DMS 273 (cell line): ENCODE results near the gene GALM.
A peak's percentile ranks its signal among the peaks of the same experiment; 100 is the strongest.
"Not testable (repeated sequence)": the region's sequence is repeated elsewhere in the genome, so short reads cannot be mapped to it uniquely, and the experiment has no call there.

Experiments used
- DNase-seq: peaks from one replicate; lab custom pipeline; 2025; ENCODE audit not compliant: unreplicated experiment; lab: John Stamatoyannopoulos, UW

GALM gene

DNA sequence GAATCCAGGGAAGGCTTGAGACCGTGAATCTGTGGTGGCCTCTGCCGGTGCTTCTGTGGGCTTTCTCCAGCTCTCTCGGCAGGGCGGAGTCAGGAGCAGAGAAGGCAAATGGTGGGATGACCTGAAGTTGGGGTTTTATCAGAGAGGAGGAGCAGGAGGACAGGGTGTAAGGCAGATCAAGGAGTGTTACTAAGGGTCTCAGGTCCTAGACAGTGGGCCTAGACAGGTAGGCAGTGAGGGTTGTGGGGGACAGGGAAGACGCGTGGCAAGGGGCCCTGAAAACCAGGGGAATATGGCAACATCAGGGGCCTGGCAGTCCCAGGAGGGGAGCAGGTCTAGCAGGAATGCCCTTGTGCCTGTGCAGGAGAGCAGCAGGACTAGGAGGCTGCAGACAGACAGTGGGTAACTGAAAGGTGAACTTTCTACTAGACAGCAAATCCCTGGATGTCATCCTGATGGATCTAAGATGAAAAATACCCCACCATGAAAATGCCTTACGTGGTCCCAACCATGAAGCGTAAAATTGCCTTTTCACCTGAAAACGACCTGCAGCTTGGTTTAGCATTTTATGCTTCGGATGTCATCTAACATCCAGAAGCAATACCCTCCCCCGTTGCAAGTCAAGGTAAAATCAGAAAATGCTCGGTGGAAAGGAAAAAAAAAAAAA, 43.1 kb downstream of the GALM start:
- no peak for DNase-seq

DNA sequence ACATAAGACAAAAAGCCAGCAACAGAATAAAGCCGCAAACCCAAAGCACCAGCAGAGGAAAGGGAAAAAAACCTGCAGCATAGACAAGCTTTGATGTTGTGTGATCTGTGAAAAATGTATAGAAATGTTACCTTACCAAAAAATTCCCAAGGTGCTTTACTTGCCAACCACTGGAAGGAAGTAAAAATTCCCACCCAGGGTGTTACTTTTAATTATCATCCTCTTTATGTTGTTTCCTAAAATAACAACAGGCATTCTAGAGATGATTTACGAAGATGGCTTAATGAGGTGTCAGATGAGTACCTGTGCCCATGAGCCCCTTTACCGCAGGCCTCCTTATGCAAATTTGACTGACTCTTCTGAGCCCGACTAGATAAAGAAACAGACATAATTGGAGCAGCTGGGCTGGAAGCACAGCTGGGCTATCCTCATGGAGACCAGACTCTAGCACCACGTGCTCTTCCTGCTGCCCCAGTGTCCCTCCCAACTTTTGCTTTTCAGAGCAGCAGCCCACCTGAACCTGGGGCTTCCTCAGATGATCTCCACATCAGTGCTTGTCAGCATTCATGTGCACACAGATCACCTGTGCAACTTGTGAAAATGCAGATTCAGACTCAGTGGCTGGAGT, 43.8 kb downstream of the GALM start:
- peak; percentile 31 for DNase-seq

DNA sequence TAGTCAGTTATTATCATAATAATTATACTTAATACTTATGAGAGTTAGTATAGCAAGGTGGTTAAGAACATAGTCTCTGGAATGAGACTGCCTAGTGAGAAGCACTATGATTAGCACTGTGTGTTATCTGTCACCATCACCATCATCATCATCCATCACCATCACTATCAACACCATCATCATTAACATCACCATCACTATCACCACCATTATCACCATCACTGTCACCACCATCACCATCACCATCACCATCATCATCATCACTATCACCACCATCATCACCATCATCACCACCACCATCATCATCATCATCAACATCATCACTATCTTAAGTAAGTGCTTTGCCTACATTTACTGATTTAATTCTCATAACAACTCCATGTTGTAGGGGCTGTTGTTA, 45.6 kb downstream of the GALM start:
- DNase-seq, result no peak

DNA sequence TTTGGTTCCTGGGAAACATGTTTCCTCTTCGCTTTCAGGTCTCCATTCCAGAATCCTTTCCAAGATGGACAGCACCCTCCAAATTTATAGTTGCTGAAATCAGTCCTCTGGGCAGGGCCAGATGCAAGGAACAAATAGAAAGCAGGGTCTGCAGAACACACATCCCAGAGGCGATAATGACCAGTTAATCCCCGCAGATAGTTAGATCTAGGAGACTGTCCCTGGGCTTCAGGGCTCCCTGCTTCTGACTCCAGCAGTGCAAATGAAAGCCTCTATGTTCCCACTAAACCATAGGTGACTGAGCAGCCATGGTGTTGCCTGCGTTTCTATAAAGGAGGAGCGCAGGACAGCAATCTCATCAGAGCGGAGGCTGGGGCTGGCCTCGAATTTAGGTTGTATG, 46.5 kb downstream of the GALM start:
- no peak for DNase-seq

DNA sequence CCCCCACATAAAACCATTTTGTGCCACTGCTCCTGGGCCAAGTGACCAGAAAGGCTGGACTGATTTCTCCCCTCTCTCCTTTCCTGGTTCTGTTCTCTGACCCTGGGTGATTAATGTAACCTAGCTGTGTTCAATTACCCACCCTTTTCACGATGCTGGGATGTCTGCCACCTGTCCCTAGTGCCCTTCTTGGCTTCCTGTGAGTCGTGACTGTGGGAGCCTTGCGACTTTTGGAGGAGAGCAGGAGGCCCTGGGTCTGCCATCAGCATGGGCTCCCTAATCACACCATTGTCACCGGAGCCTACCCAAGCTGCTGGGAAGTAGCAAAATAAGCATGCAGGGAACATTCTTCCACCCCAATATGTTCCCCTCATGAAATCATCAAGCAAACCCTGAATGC, 47.0 kb downstream of the GALM start:
- DNase-seq, result no peak

DNA sequence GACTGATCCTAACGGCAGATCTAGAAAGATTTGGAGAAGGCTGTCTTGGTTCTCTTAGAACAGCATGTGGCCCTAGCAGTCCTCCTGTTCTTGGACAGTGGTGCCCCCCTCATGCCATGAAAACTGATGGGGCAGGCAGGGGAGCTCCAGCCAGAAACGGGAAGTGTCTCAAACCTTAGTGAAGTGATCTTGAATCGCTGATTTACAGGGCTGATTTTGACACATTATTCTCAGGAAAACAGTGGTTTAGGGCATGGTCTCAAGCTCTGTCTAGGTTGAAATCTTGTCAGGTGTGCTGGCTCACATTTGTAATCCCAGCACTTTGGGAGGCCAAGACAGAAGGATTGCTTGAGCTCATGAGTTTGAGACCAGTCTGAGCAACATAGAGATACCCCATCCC, 47.4 kb downstream of the GALM start:
- no peak for DNase-seq

DNA sequence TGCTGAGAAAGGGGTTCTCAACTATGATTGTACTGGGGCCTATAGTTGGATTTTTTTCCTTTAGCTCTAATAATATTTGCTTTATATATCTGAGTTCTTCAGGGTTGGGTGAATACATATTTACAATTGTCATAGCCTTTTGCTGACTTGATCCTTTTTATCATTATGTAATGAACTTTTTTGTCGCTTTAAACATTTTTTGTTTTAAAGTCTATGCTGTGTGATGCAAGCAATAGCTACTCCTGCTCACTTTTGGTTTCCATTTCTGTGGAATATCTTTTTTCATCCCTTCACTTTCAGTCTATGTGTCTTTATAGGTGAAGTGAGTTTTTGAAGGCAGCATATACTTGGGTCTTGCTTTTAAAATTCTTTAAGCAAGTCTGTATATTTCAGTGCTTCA, 49.0 kb downstream of the GALM start:
- not testable (repeated sequence) for DNase-seq

DNA sequence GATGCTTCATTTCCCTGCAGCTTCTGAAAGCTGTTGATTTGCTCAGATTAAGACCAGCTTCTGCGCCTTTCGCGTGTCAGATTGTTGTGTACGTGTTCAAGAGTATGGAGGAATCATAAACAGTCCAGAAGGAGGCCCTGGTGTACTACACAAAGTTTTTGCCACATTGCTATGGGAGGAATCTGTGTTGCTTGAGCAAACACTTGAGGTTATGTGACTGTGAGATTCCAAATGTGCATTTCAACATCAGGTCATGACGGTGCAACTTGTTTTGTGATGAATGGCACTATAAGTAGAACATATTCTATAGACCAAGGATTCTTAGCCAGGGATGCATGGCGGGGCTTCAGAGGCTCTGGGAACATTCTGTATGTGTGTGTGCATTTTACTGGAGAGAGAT, 50.3 kb downstream of the GALM start:
- no peak for DNase-seq

DNA sequence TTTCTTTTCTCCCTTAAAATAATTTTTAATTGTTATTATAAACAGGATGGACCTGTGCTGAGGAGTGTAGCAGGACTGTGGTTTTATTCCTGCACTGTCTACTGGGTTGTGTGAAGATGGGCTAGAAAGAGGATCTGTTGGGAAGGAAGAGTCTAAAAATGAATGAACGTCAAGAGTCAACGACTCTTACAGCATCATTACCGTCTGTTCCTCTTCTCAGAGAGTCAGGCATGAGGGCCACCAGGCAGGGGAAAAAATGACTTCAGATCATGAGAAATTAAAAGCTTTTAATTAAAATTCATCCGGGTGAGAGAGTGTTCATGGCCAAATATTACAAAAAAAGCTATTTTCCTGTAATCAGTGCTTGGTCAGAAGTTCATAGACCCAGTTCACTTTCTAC, 52.7 kb downstream of the GALM start:
- DNase-seq, result no peak

DNA sequence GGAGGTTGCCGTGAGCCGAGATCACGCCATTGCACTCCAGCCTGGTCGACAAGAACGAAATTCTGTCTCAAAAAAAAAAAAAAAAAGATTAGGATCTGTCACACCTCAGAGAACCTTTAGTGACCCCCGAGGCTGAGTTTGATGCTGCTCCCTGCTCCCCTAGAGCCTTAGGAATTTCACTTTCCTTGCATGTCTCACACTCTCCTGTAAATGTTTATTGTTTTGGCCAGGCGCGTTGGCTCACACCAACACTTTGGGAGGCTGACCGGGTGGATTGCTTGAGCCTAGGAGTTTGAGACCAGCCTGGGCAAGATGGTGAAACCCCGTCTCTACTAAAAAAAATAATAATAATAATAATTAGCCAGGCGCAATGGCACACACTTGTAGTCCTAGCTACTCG, 53.8 kb downstream of the GALM start:
- no peak for DNase-seq

DNA sequence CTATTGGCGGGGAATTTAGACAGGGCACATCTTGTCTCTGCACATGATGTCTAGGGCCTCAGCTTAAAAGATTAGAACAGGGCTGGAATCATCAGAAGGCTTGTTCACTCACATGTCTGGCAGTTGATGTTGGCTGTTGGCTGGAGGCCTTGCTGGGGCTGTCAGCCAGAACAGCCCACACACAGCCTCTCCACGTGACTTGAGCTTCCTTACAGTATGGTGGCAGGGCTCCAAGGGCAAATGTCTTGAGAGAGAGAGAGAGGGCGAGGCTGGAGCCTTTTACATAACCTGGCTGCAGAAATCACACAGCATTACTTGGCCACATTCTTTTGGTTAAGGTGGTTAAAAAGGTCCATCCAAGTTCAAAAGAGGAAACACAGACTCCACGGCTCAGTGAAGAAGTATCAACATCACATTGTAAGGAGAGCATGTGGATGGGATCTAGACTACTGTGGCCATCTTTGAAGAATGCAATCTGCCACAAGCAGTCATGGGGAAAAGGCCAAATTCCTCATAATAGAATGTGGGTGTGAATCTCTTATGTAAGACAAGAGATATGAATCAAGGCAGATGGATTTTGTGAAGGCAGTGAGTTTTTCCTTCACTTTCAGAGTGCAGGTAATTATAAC, 54.8 kb downstream of the GALM start:
- DNase-seq, result peak; percentile 82

DNA sequence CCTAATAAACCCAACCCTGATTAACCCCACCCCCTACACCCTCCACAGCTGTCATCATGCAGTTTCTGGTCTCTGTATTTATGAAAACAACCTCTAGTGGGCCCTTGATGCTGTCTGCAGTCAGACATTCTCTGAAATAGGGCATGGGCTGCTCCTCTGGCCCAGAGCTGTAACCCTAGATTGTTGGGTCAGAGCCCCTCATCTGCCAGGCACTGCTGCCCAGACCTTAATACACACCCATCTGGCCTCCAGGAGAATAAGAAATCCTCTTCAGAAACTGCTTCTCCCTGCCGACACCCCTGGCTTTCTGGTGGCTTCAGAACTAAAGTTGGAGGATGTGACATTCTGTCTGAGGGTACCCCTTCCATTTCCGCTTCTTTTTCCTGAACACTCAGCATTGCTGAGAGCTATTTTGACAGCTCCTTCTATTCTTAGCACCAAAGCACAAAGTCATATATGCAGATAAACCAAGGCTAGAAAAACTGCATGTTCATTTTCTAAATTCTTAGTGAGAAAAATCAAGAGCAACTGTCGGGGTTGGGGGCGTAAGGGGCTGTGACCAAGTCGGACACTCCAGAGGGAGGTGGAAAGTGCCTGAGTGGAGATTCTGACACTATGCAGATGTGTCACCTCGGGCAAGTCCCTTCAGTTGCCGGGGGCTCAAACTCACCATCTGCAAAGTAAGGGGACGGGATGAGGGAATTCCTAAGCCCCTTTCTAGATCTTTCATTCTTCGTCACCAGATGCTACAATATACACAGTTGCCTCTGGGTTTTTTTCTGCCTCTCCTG, 56.6 kb downstream of the GALM start:
- peak; percentile 61 for DNase-seq

DNA sequence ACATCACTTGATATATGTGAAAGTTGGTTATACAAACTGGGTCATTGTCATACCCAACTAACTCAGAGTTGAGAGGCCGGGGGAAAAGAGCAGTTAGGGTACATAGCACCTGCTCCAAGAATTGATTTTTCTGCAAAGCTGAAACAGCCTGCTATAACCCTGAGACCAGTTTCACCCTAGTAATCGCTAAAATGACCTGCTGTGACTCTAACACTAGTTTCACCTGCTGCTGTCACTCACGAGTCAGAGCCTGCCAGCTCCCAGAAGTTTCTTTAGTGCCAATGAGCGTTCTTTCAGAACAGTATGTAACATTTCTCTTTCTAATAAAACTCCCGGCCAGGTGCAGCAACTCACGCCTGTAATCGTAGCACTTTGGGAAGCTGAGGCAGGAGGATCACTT, 57.3 kb downstream of the GALM start:
- no peak for DNase-seq

DNA sequence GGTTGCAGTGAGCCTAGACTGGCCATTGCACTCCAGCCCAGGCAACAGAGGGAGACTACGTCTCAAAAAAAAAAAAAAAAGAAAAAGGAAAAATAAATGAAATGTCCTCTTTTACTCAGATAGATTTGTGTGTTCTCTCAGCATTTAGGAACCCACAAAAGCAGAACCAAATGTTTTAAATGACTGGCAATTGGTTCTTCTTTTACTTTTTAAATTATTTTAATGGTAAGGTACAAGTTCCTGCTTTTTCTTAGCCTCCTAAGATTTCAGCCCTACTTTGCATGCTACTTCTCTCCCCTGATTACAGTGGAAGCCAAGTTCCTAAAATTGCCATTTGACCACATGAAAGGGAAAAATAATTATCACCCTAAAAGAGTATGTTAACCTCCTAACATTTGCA, 61.7 kb downstream of the GALM start:
- no peak for DNase-seq

DNA sequence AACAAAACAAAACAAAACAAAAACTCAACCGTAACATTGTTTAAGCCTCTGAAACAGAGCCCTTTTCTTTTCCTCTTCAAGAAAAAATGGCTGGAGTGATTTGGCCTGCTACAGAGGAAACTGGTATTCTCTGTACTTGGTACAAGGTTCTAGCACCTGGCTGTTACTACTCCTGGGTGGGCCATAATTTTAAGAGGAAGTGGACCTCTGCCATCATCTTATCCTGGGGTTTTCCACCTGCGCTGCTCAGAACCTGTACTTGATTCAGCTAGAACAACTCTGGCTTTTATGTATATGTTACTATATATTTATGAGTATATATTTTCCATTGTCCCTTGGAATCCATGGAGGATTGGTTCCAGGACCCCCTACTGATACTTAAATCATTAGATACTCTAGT, 62.8 kb downstream of the GALM start:
- no peak for DNase-seq

DNA sequence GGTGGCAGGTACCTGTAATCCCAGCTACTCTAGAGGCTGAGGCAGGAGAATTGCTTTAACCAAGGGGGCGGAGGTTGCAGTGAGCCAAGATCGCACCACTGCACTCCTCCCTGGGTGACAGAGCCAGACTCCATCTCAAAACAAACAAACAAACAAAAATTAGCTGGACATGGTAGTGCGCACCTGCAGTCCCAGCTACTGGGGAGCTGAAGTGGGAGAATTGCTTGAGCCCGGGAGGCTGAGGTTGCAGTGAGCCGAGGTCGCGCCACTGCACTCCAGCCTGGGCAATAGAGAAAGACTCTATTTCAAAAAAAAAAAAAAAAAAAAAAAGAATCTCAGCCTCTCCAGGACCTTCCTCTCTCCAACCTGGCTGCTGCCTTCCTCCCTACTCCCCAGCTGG, 65.2 kb downstream of the GALM start:
- DNase-seq, result no peak

DNA sequence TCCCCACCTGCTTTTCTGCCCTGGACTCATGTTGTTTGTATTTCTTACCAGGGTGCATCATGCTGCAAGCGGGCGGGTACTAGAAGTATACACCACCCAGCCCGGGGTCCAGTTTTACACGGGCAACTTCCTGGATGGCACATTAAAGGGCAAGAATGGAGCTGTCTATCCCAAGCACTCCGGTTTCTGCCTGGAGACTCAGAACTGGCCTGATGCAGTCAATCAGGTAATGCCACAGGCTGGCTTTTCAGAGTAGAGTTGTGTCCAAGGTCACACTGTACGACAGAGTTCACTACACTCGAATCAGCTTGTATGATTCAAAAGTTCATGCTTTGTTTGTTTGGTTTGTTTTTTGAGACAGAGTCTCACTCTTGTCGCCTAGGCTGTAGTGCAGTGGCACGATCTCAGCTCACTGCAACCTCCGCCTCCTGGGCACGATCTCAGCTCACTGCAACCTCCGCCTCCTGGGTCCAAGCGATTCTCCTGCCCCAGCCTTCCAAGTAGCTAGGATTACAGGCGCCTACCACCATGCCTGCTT, 65.8 kb downstream of the GALM start:
- no peak for DNase-seq

DNA sequence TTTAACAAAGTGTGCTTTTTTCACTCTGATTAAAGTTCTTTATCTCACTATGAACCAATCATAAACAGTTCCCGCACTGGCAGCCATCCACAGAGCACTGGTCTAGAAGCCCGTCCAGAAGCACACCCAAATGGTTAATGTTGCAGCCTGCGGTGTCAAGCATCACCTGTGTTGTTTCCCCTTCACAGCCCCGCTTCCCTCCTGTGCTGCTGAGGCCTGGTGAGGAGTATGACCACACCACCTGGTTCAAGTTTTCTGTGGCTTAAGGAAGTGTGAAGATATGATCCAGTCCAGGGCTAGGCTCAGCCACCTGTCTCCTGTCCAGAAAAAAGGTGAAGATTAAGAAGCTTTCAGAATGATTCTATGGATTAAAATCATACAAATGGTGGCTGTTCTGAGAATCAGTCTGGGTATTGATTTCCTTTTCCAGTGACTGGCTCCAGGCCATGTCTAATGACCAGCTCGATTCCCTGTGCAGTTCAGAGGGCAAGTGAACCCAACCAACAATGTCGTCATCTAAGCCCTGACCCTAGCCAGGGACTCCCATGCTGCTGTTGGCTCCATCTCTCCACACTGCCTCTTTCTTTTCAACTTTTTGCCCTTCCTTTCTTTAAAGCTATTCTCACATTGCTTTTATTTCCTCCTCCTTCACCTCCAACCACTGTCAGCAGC, 67.5 kb downstream of the GALM start:
- no peak for DNase-seq

DNA sequence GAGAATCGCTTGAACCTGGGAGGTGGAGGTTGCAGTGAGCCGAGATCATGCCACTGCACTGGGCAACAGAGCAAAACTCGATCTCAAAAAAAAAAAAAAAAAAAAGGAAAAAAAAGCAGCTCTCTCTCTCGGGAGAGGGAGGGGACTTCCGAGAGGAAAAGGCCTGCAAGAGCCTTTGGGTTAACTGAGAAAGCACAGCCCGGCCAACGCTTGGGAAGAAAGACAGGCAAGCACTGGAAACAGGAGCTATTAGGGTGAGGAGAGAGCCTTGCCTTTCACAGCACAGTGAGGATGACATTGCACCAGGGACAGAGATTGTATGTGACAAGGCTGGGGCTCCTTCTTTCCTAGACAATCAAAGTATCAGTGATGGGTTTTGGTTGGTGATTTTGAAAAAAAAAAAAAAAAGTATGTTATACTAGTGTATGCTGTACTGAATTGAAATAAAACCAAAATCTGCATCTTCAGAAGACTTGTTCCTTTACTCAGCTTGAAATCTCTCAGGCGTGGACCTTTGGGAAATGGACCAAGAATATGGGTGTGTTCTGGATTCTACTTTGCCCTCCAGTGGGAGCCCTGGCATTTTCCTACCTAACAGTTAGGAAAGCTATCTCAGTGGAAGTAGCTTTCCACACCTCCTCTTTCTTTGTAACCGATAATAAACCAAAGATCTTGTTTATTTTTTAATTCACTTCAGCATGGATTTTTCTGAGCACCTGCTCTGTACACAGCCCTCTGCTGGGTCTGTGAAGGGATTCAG, 68.6 kb downstream of the GALM start:
- DNase-seq, result peak; percentile 14

DNA sequence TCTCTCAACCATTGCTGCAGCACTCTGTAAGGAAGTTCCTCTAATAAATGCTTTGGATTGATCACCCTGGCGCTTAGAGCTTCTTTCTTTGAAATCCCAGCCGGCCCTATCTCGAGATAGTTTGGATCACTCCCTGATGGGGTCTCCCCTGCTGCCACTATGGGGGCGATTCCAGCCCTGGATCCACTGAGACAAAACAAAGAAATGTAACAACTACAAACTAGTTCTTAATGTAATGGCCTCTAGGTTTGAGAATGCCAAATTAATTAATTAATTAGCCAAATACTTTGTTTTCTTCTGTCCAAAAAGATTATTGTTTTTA, 70.0 kb downstream of the GALM start:
- DNase-seq, result no peak
